ENCODE data around the gene ZNF891.

The ZNF891 gene

GRCh38 chr12:133130038-133130807 is at the start of gene ZNF891, which contains the start of gene ZNF10:
ZNF891 (minus strand) TSS chr12:133130274; CDS start chr12:133121918, 8,356 bp downstream.
ZNF10 (plus strand) TSS chr12:133130627; CDS start chr12:133144493, 13,866 bp downstream.
- peak; percentile 59 for DNase-seq (ENCODE audit: low spot score)

- DNase-seq (ENCODE audit: low spot score), result no peak
Measured at GRCh38 chr12:133174901-133175300, 44.8 kb upstream of the ZNF891 start.

- DNase-seq (ENCODE audit: low spot score), result no peak
Measured at GRCh38 chr12:133172491-133172890, 42.4 kb upstream of the ZNF891 start.

GRCh38 chr12:133165776-133166175 is 35.7 kb upstream of the ZNF891 start:
- DNase-seq (ENCODE audit: low spot score), result no peak

GRCh38 chr12:133156125-133156690 is 26.1 kb upstream of the ZNF891 start:
- no peak for DNase-seq (ENCODE audit: low spot score)

GRCh38 chr12:133145981-133146380 is 15.9 kb upstream of the ZNF891 start:
- no peak for DNase-seq (ENCODE audit: low spot score)

- no peak for DNase-seq (ENCODE audit: low spot score)
Measured at GRCh38 chr12:133135747-133136146, 5.7 kb upstream of the ZNF891 start.

- DNase-seq (ENCODE audit: low spot score), result no peak
Measured at GRCh38 chr12:133130808-133131128, 694 bp upstream of the ZNF891 start.

GRCh38 chr12:133129368-133130037 is 571 bp downstream of the ZNF891 start:
- DNase-seq (ENCODE audit: low spot score), result no peak

GRCh38 chr12:133124674-133125073 is 5.4 kb downstream of the ZNF891 start:
- DNase-seq (ENCODE audit: low spot score), result no peak

- no peak for DNase-seq (ENCODE audit: low spot score)
Measured at GRCh38 chr12:133120385-133121191, 9.5 kb downstream of the ZNF891 start.

- DNase-seq (ENCODE audit: low spot score), result no peak
Measured at GRCh38 chr12:133108150-133108549, 21.9 kb downstream of the ZNF891 start.

GRCh38 chr12:133107121-133107520 is 23.0 kb downstream of the ZNF891 start:
- DNase-seq (ENCODE audit: low spot score), result no peak

GRCh38 chr12:133106253-133106652 is 23.8 kb downstream of the ZNF891 start:
- DNase-seq (ENCODE audit: low spot score), result no peak

GRCh38 chr12:133105620-133106019 is 24.5 kb downstream of the ZNF891 start:
- no peak for DNase-seq (ENCODE audit: low spot score)

GRCh38 chr12:133083345-133083744 is 46.7 kb downstream of the ZNF891 start:
- DNase-seq (ENCODE audit: low spot score), result no peak

- DNase-seq (ENCODE audit: low spot score), result no peak
Measured at GRCh38 chr12:133081159-133081780, 48.8 kb downstream of the ZNF891 start.

GRCh38 chr12:133080368-133081158 is 49.5 kb downstream of the ZNF891 start, which contains the start of gene ZNF140:
ZNF140 (plus strand) TSS chr12:133080923; CDS start chr12:133081321, 398 bp downstream.
- DNase-seq (ENCODE audit: low spot score), result peak; percentile 45

GRCh38 chr12:133080026-133080367 is 50.1 kb downstream of the ZNF891 start:
- DNase-seq (ENCODE audit: low spot score), result peak; percentile 54

GRCh38 chr12:133073836-133074235 is 56.2 kb downstream of the ZNF891 start:
- DNase-seq (ENCODE audit: low spot score), result no peak

GRCh38 chr12:133063556-133063955 is 66.5 kb downstream of the ZNF891 start:
- DNase-seq (ENCODE audit: low spot score), result no peak
